ENCODE results near the gene DIO3.

DNA sequence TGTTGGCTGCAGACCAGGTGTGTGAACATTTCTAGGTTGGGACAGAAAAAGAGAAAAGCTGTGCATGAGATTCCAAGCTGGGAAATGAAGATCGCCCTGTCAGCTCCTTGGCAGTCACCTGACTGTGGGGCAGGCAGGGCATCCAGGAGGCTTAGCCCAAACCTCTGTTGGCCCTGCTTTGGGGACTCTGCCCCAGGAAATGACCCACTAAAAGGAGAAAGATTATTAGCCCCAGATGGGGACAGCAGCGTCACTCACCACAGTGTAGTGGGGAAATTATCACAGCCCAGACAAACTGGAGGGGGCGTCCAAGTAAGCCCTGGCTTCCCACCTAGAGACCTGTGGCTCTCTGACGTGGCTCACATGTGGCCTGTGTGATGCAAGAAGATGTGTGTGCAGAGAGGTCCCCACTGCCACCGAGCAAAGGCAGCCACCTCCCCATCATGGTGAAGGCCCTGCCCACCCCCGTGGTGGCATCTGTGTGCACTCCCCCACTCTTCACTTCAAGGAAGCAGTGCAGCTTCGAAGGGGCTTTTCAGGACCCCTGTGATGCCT lies 39.1 kb downstream of the DIO3 start:
- TF ChIP-seq, protein P1, sequence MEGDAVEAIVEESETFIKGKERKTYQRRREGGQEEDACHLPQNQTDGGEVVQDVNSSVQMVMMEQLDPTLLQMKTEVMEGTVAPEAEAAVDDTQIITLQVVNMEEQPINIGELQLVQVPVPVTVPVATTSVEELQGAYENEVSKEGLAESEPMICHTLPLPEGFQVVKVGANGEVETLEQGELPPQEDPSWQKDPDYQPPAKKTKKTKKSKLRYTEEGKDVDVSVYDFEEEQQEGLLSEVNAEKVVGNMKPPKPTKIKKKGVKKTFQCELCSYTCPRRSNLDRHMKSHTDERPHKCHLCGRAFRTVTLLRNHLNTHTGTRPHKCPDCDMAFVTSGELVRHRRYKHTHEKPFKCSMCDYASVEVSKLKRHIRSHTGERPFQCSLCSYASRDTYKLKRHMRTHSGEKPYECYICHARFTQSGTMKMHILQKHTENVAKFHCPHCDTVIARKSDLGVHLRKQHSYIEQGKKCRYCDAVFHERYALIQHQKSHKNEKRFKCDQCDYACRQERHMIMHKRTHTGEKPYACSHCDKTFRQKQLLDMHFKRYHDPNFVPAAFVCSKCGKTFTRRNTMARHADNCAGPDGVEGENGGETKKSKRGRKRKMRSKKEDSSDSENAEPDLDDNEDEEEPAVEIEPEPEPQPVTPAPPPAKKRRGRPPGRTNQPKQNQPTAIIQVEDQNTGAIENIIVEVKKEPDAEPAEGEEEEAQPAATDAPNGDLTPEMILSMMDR (IDR thresholded peaks at IDR 0.05): no peak
- no peak for TF ChIP-seq ZFX (IDR thresholded peaks at IDR 0.05; ENCODE audit: borderline replicate concordance)
